ENCODE measurements around the gene PDE4B.

Gene PDE4B

GRCh38 chr1:66371233-66372005 lies 578.7 kb downstream of the PDE4B start:
- no peak for DNase-seq

GRCh38 chr1:66372522-66373101 lies 579.9 kb downstream of the PDE4B start:
- peak in 1 of 5 experiments; percentile 26 for DNase-seq

- DNase-seq = peak in 1 of 5 experiments; percentile 36
Measured at GRCh38 chr1:66373157-66373591, 580.5 kb downstream of the PDE4B start.

GRCh38 chr1:66374148-66374547 lies 581.5 kb downstream of the PDE4B start:
- DNase-seq = peak in 1 of 5 experiments; percentile 73

GRCh38 chr1:66374561-66375111 lies 581.9 kb downstream of the PDE4B start:
- DNase-seq = peak in 2 of 5 experiments; percentile 40 to 74

GRCh38 chr1:66375125-66375524 lies 582.4 kb downstream of the PDE4B start:
- peak in 1 of 5 experiments; percentile 33 for DNase-seq

GRCh38 chr1:66380452-66381212 lies 587.9 kb downstream of the PDE4B start:
- DNase-seq = peak in 1 of 5 experiments; percentile 53

- no peak for DNase-seq
Measured at GRCh38 chr1:66381621-66382275, 589.1 kb downstream of the PDE4B start.

GRCh38 chr1:66383168-66383567 lies 590.5 kb downstream of the PDE4B start:
- peak in 1 of 5 experiments; percentile 70 for DNase-seq

- DNase-seq = no peak
Measured at GRCh38 chr1:66383611-66384010, 590.9 kb downstream of the PDE4B start.

- DNase-seq = no peak
Measured at GRCh38 chr1:66384258-66384921, 591.7 kb downstream of the PDE4B start.

GRCh38 chr1:66386712-66387111 lies 594.0 kb downstream of the PDE4B start:
- no peak for DNase-seq

GRCh38 chr1:66388913-66389312 lies 596.2 kb downstream of the PDE4B start:
- no peak for DNase-seq

- DNase-seq = no peak
Measured at GRCh38 chr1:66393586-66394287, 601.0 kb downstream of the PDE4B start.

- no peak for DNase-seq
Measured at GRCh38 chr1:66394603-66395002, 601.9 kb downstream of the PDE4B start.

- DNase-seq = no peak
Measured at GRCh38 chr1:66395202-66396061, 602.7 kb downstream of the PDE4B start.

- DNase-seq = no peak
Measured at GRCh38 chr1:66396212-66396890, 603.7 kb downstream of the PDE4B start.

GRCh38 chr1:66397192-66397591 lies 604.5 kb downstream of the PDE4B start:
- DNase-seq = no peak

- peak in 1 of 5 experiments; percentile 88 for DNase-seq
Measured at GRCh38 chr1:66399888-66400529, 607.3 kb downstream of the PDE4B start.

Data from T-helper 2 cell (primary cell).